Activated B cell treated with CpG ODN at 0.5 μM for 24 hours (primary cell): ENCODE measurements around the gene GAS6. TPM values are rescaled to one million over a fixed set of nuclear protein-coding genes. Genes with fewer than 3 reads are reported as not detected.

Experiments
- ATAC-seq: fragments of 200-7000 bp; cut with Tn5 transposase; one replicate; pipeline ENCODE4 v1.10.0; 2021; ENCODE audit warnings: low read depth, mild to moderate bottlenecking, moderate library complexity
- CTCF ChIA-PET: fragments of 350-600 bp; sonication (Branson Sonifier 250); formaldehyde crosslinking; loops from one replicate; lab custom pipeline; 2021; ENCODE audit warnings: antibody characterized with exemption; lab: Charles Lee
- POLR2A ChIA-PET: fragments of 350-600 bp; sonication (Branson Sonifier 250); formaldehyde crosslinking; loops from one replicate; lab custom pipeline; 2021; ENCODE audit warnings: antibody characterized with exemption; lab: Charles Lee
- DNase-seq: peaks from one replicate; pipeline ENCODE4 v3.0.0; 2022
- H3K27ac Mint-ChIP-seq: one replicate; pipeline ENCODE4 v1.8.0; 2020; ENCODE audit warnings: mixed read lengths
- H3K27me3 Mint-ChIP-seq: one replicate; pipeline ENCODE4 v1.8.0; 2021; ENCODE audit warnings: mixed read lengths
- H3K36me3 Mint-ChIP-seq: one replicate; pipeline ENCODE4 v1.8.0; 2021; ENCODE audit warnings: low read depth, mixed read lengths
- H3K4me1 Mint-ChIP-seq: one replicate; pipeline ENCODE4 v1.8.0; 2021; ENCODE audit warnings: mixed read lengths
- H3K4me3 Mint-ChIP-seq: one replicate; pipeline ENCODE4 v1.8.0; 2020; ENCODE audit warnings: mild to moderate bottlenecking, mixed read lengths
- H3K9me3 Mint-ChIP-seq: one replicate; pipeline ENCODE4 v1.8.0; 2020; ENCODE audit warnings: mixed read lengths
- CTCF ChIP-seq: fragments of 200-600 bp; IDR thresholded peaks from one replicate; pipeline ENCODE4 v1.8.0; 2022; ENCODE audit warnings: antibody characterized with exemption, mild to moderate bottlenecking
- intact Hi-C: fragments of 100-400 bp; cut with micrococcal nuclease; formaldehyde crosslinking; loops from one replicate; pipeline ENCODE4 v1.15.1; 2024
- total RNA-seq: library from RNA; stranded (reverse); gene quantifications from 2 replicates; pipeline ENCODE4 v1.2.3, GENCODE V29; 2022

Gene GAS6
- total RNA-seq, 1 donor from 2014 or later, result 1.4 TPM

GRCh38 chr13:113777311-113778260 is 86.3 kb downstream of the GAS6 start:
- ATAC-seq (no peak), DNase-seq (no peak)
- POLR2A ChIA-PET, result no interaction called here
- no peaks in the 10 kb centered on the region for H3K4me1 Mint-ChIP-seq
- H3K27ac Mint-ChIP-seq, result no peak overlapping the region
- no peak for TF ChIP-seq CTCF
- intact Hi-C loops, result no loop called here
- no peak overlapping the region for H3K4me3 Mint-ChIP-seq
- H3K36me3 Mint-ChIP-seq, result no peaks in the 10 kb centered on the region
- peaks cover 19% of the 10 kb centered on the region for H3K27me3 Mint-ChIP-seq
- CTCF ChIA-PET, result no interaction called here
- H3K9me3 Mint-ChIP-seq, result peaks cover 2% of the 10 kb centered on the region

- ATAC-seq (no peak), DNase-seq (no peak)
- Mint-ChIP-seq H3K27me3 (peaks cover 19% of the 10 kb centered on the region), H3K4me1 (no peaks in the 10 kb centered on the region), H3K36me3 (no peaks in the 10 kb centered on the region), H3K9me3 (peaks cover 7% of the 10 kb centered on the region), H3K4me3 (no peak overlapping the region), H3K27ac (no peak overlapping the region)
- ChIA-PET POLR2A (no interaction called here), CTCF (no interaction called here)
- TF ChIP-seq CTCF, result no peak
- intact Hi-C loops, result no loop called here
These were observed 87.4 kb downstream of the GAS6 start for GRCh38 chr13:113776231-113777125.

- Mint-ChIP-seq H3K27me3 (peaks cover 19% of the 10 kb centered on the region), H3K9me3 (peaks cover 7% of the 10 kb centered on the region), H3K36me3 (no peaks in the 10 kb centered on the region), H3K27ac (no peak overlapping the region), H3K4me1 (no peaks in the 10 kb centered on the region), H3K4me3 (no peak overlapping the region)
- no peak for TF ChIP-seq CTCF
- ChIA-PET POLR2A (no interaction called here), CTCF (no interaction called here)
- ATAC-seq, result no peak
- intact Hi-C loops, result no loop called here
- DNase-seq, result no peak
These were observed 88.3 kb downstream of the GAS6 start for GRCh38 chr13:113775451-113776145.

- TF ChIP-seq CTCF, result no peak
- no peak overlapping the region for H3K27ac Mint-ChIP-seq
- intact Hi-C loops, result no loop called here
- ChIA-PET POLR2A (no interaction called here), CTCF (no interaction called here)
- H3K9me3 Mint-ChIP-seq, result peaks cover 7% of the 10 kb centered on the region
- H3K4me3 Mint-ChIP-seq, result no peak overlapping the region
- no peaks in the 10 kb centered on the region for H3K36me3 Mint-ChIP-seq
- H3K4me1 Mint-ChIP-seq, result no peaks in the 10 kb centered on the region
- H3K27me3 Mint-ChIP-seq, result peaks cover 18% of the 10 kb centered on the region
- no peak for ATAC-seq
- DNase-seq, result no peak
These were observed 89.4 kb downstream of the GAS6 start for GRCh38 chr13:113774177-113775107.
